ENCODE results near the gene UBXN6. TPM values are rescaled to one million over a fixed set of nuclear protein-coding genes. Genes with fewer than 3 reads are reported as not detected.

UBXN6 gene
- total RNA-seq, 1 donor from 2014 or later, result 96.8 TPM

GRCh38 chr19:4446704-4447200 lies 10.8 kb downstream of the UBXN6 start:
- DNase-seq (ENCODE audit: extremely low spot score, unreplicated experiment), result no peak
- no peaks in the 10 kb centered on the region for H3K27me3 Mint-ChIP-seq (ENCODE audit: unreplicated experiment)
- H3K9me3 Mint-ChIP-seq (ENCODE audit: unreplicated experiment), result no peaks in the 10 kb centered on the region
- H3K27ac Mint-ChIP-seq (ENCODE audit: unreplicated experiment), result no peak overlapping the region
- H3K4me3 Mint-ChIP-seq (ENCODE audit: unreplicated experiment), result no peak overlapping the region
- H3K36me3 Mint-ChIP-seq (ENCODE audit: unreplicated experiment), result peaks cover 21% of the 10 kb centered on the region
- no peak for TF ChIP-seq CTCF (IDR thresholded peaks at IDR 0.05)
- H3K4me1 Mint-ChIP-seq (ENCODE audit: unreplicated experiment), result no peaks in the 10 kb centered on the region

GRCh38 chr19:4445963-4446703 lies 11.5 kb downstream of the UBXN6 start:
- TF ChIP-seq CTCF (IDR thresholded peaks at IDR 0.05), result no peak
- peaks cover 21% of the 10 kb centered on the region for H3K36me3 Mint-ChIP-seq (ENCODE audit: unreplicated experiment)
- H3K27me3 Mint-ChIP-seq (ENCODE audit: unreplicated experiment), result no peaks in the 10 kb centered on the region
- H3K27ac Mint-ChIP-seq (ENCODE audit: unreplicated experiment), result no peak overlapping the region
- no peak for DNase-seq (ENCODE audit: extremely low spot score, unreplicated experiment)
- H3K9me3 Mint-ChIP-seq (ENCODE audit: unreplicated experiment), result no peaks in the 10 kb centered on the region
- no peak overlapping the region for H3K4me3 Mint-ChIP-seq (ENCODE audit: unreplicated experiment)
- H3K4me1 Mint-ChIP-seq (ENCODE audit: unreplicated experiment), result no peaks in the 10 kb centered on the region

GRCh38 chr19:4444765-4445741 lies 12.5 kb downstream of the UBXN6 start:
- no peak for DNase-seq (ENCODE audit: extremely low spot score, unreplicated experiment)
- no peak overlapping the region for H3K4me3 Mint-ChIP-seq (ENCODE audit: unreplicated experiment)
- H3K27me3 Mint-ChIP-seq (ENCODE audit: unreplicated experiment), result no peaks in the 10 kb centered on the region
- peak overlapping the region; percentile 35 for H3K27ac Mint-ChIP-seq (ENCODE audit: unreplicated experiment)
- H3K9me3 Mint-ChIP-seq (ENCODE audit: unreplicated experiment), result no peaks in the 10 kb centered on the region
- no peak for TF ChIP-seq CTCF (IDR thresholded peaks at IDR 0.05)
- peaks cover 14% of the 10 kb centered on the region for H3K36me3 Mint-ChIP-seq (ENCODE audit: unreplicated experiment)
- H3K4me1 Mint-ChIP-seq (ENCODE audit: unreplicated experiment), result no peaks in the 10 kb centered on the region

GRCh38 chr19:4443966-4444764 lies 13.4 kb downstream of the UBXN6 start:
- Mint-ChIP-seq H3K9me3 (ENCODE audit: unreplicated experiment) (no peaks in the 10 kb centered on the region), H3K27ac (ENCODE audit: unreplicated experiment) (peak overlapping the region; percentile 35), H3K4me3 (ENCODE audit: unreplicated experiment) (no peak overlapping the region), H3K4me1 (ENCODE audit: unreplicated experiment) (no peaks in the 10 kb centered on the region), H3K27me3 (ENCODE audit: unreplicated experiment) (no peaks in the 10 kb centered on the region), H3K36me3 (ENCODE audit: unreplicated experiment) (peaks cover 11% of the 10 kb centered on the region)
- TF ChIP-seq CTCF (IDR thresholded peaks at IDR 0.05), result no peak
- no peak for DNase-seq (ENCODE audit: extremely low spot score, unreplicated experiment)

Data from osteocyte (in vitro differentiated cells).